A549 (cell line): Measurements from ENCODE around the gene KRTAP22-1. TPM values are rescaled to one million over a fixed set of nuclear protein-coding genes. Genes with fewer than 3 reads are reported as not detected.

ENCODE experiments used
- ATAC-seq, 2 experiments: fragments of 200-7000 bp in 1 of 2; fragments of >200 bp in 1 of 2; cut with Nextera tagmentation in 1 of 2; cut with Tn5 transposase in 1 of 2; 3 replicates each; pipeline versions ENCODE4 v1.8.0 to v1.9.1; 2018 to 2020; ENCODE audit warnings: mild to moderate bottlenecking in 1 of 2, moderate library complexity in 1 of 2
- CTCF ChIA-PET: fragments of 300-600 bp; sonication (Branson Sonifier 250); formaldehyde crosslinking; extraction: SDS; loops from one replicate; lab custom pipeline; 2021; ENCODE audit warnings: antibody characterized with exemption, inconsistent platforms; lab: Yijun Ruan, JAX
- POLR2A ChIA-PET: fragments of 350-600 bp; formaldehyde crosslinking; extraction: SDS; loops from one replicate; lab custom pipeline; 2021; ENCODE audit warnings: antibody characterized with exemption, inconsistent platforms; lab: Yijun Ruan, JAX
- DNase-seq, 2 experiments: peaks; one replicate each; pipeline versions ENCODE4 v3.0.0 to v3.0.0-alpha.2; 2011 to 2016; ENCODE audit warnings: low read depth in 1 of 2, low spot score in 1 of 2
- FAIRE-seq: peaks from 2 replicates; lab custom pipeline; 2011; peaks lifted over from hg19 to GRCh38; lab: Jason Lieb, UNC
- H3K27ac ChIP-seq, 2 experiments: fragments of >200 bp; sonication (Bioruptor Twin); formaldehyde crosslinking; 3 replicates each; pipeline ENCODE4 v1.5.1; 2016 to 2017
- H3K4me1 ChIP-seq: fragments of >200 bp; sonication (Bioruptor Twin); formaldehyde crosslinking; 3 replicates; pipeline ENCODE4 v1.6.1; 2016
- H3K4me2 ChIP-seq: fragments of >200 bp; sonication (Bioruptor Twin); formaldehyde crosslinking; 3 replicates; pipeline ENCODE4 v1.6.1; 2016
- H3K4me3 ChIP-seq: fragments of >200 bp; sonication (Bioruptor Twin); formaldehyde crosslinking; 3 replicates; pipeline ENCODE4 v1.5.1; 2016
- H3K9me3 ChIP-seq: fragments of >200 bp; sonication (Bioruptor Twin); formaldehyde crosslinking; 3 replicates; pipeline ENCODE4 v1.6.1; 2016
- BHLHE40 ChIP-seq: IDR thresholded peaks from 2 replicates; pipeline ENCODE4 v1.6.1; 2012; ENCODE audit warnings: low read depth, low read length, inconsistent platforms
- CBX8 ChIP-seq: fragments of 200-600 bp; sonication (generic); IDR thresholded peaks from 2 replicates; pipeline ENCODE4 v1.6.1; 2016
- CEBPB ChIP-seq, 2 experiments: fragments of >200 bp in 1 of 2; sonication (Bioruptor Twin) in 1 of 2; formaldehyde crosslinking in 1 of 2; IDR thresholded peaks; 2 replicates each; pipeline ENCODE4 v1.6.1; 2012 to 2016
- EHMT2 ChIP-seq: fragments of 200-600 bp; sonication (generic); IDR thresholded peaks from 2 replicates; pipeline ENCODE4 v1.6.1; 2016; ENCODE audit warnings: antibody characterized with exemption, low read depth, mild to moderate bottlenecking, moderate library complexity
- FOSB ChIP-seq: fragments of 250-450 bp; sonication (Bioruptor Pico); IDR thresholded peaks from 2 replicates; pipeline ENCODE4 v1.5.0; 2020; ENCODE audit warnings: mild to moderate bottlenecking, moderate library complexity
- FOSL2 ChIP-seq, 2 experiments: fragments of 450-650 bp in 1 of 2; fragments of >200 bp in 1 of 2; sonication (Bioruptor Twin) in 1 of 2; formaldehyde crosslinking; IDR thresholded peaks; 2 replicates each; pipeline versions ENCODE4 v1.5.0 to v1.6.1; 2016 to 2020; ENCODE audit warnings: mild to moderate bottlenecking in 1 of 2, moderate library complexity in 1 of 2
- FOXS1 ChIP-seq: fragments of 250-450 bp; sonication (Bioruptor Pico); IDR thresholded peaks from 2 replicates; pipeline ENCODE4 v1.5.0; 2020; ENCODE audit warnings: mild to moderate bottlenecking, moderate library complexity
- HES2 ChIP-seq: fragments of >200 bp; sonication (Bioruptor Twin); formaldehyde crosslinking; IDR thresholded peaks from 2 replicates; pipeline ENCODE4 v1.6.1; 2016
- HMGXB4 ChIP-seq: fragments of 250-450 bp; sonication (Bioruptor Pico); IDR thresholded peaks from 2 replicates; pipeline ENCODE4 v1.5.0; 2021; ENCODE audit warnings: mild to moderate bottlenecking, moderate library complexity, borderline replicate concordance
- HOXB5 ChIP-seq: fragments of 250-450 bp; sonication (Bioruptor Pico); IDR thresholded peaks from 2 replicates; pipeline ENCODE4 v1.5.0; 2020; ENCODE audit warnings: mild to moderate bottlenecking, moderate library complexity
- JUN ChIP-seq, 2 experiments: fragments of >200 bp; sonication (Bioruptor Twin); formaldehyde crosslinking; IDR thresholded peaks; 2 replicates in 1 of 2; 3 replicates in 1 of 2; pipeline ENCODE4 v1.6.1; 2016 to 2017
- MAFK ChIP-seq: fragments of 450-650 bp; IDR thresholded peaks from 2 replicates; pipeline ENCODE4 v1.6.1; 2014; ENCODE audit not compliant: partially characterized antibody
- MAZ ChIP-seq: fragments of 150-350 bp; IDR thresholded peaks from 2 replicates; pipeline ENCODE4 v1.6.1; 2014; ENCODE audit warnings: antibody characterized with exemption, low read depth, low read length, borderline replicate concordance
- MYC ChIP-seq: IDR thresholded peaks from 2 replicates; pipeline ENCODE4 v1.6.1; 2012; ENCODE audit warnings: mild to moderate bottlenecking, inconsistent platforms, low read length, improper control_type of control experiment, borderline replicate concordance
- NPAS2 ChIP-seq: fragments of 250-450 bp; sonication (Bioruptor Pico); IDR thresholded peaks from 2 replicates; pipeline ENCODE4 v1.8.0; 2022; ENCODE audit warnings: mild to moderate bottlenecking, moderate library complexity, borderline replicate concordance
- NR3C1 ChIP-seq: fragments of >200 bp; sonication (Bioruptor Twin); formaldehyde crosslinking; IDR thresholded peaks from 3 replicates; pipeline ENCODE4 v1.6.1; 2017
- PBX3 ChIP-seq: IDR thresholded peaks from 2 replicates; pipeline ENCODE4 v1.6.1; 2012
- PHF8 ChIP-seq: fragments of 200-600 bp; sonication (generic); IDR thresholded peaks from 2 replicates; pipeline ENCODE4 v1.6.1; 2016; ENCODE audit warnings: low read depth, mild to moderate bottlenecking, antibody characterized with exemption, moderate library complexity, borderline replicate concordance
- RCOR1 ChIP-seq: fragments of 150-350 bp; IDR thresholded peaks from 2 replicates; pipeline ENCODE4 v1.6.1; 2014; ENCODE audit warnings: antibody characterized with exemption, low read length, low read depth
- REST ChIP-seq: fragments of 200-600 bp; sonication (generic); IDR thresholded peaks from 2 replicates; pipeline ENCODE4 v1.6.1; 2016; ENCODE audit warnings: antibody characterized with exemption, mild to moderate bottlenecking, moderate library complexity
- TP53 ChIP-seq: fragments of 250-450 bp; sonication (Bioruptor Pico); IDR thresholded peaks from 2 replicates; pipeline ENCODE4 v1.5.0; 2021; ENCODE audit warnings: mild to moderate bottlenecking, moderate library complexity
- USF2 ChIP-seq: fragments of 450-650 bp; IDR thresholded peaks from 2 replicates; pipeline ENCODE4 v1.6.1; 2014; ENCODE audit warnings: antibody characterized with exemption
- ZC3H11A ChIP-seq: fragments of 450-650 bp; IDR thresholded peaks from 2 replicates; pipeline ENCODE4 v1.6.1; 2014; ENCODE audit warnings: antibody characterized with exemption, mild to moderate bottlenecking
- ZNF302 ChIP-seq: fragments of 250-450 bp; sonication (Bioruptor Pico); IDR thresholded peaks from 2 replicates; pipeline ENCODE4 v1.9.0; 2021; ENCODE audit warnings: inconsistent platforms, mild to moderate bottlenecking, moderate library complexity
- ZSCAN20 ChIP-seq: fragments of 250-450 bp; sonication (Bioruptor Pico); IDR thresholded peaks from 2 replicates; pipeline ENCODE4 v1.8.0; 2022; ENCODE audit warnings: mild to moderate bottlenecking, moderate library complexity
- WGBS: methylation state at CpG from one replicate; pipeline ENCODE4 v1.1.6; 2017; ENCODE audit errors: missing lambda C conversion rate; 5-methylcytosine and 5-hydroxymethylcytosine counted together
- polyA plus RNA-seq, 4 experiments: library from polyadenylated mRNA; depleted of rRNA in 3 of 4; stranded (reverse); fragments of >200 nt; fragmentation: RNase III in 1 of 4; extraction: RNeasy Plus Mini Kit Qiagen cat#74134 plus additional on column Dnase treatment in 1 of 4; gene quantifications; 2 replicates in 3 of 4; 3 replicates in 1 of 4; pipeline ENCODE4 v1.2.3, GENCODE V29; 2011 to 2017

The KRTAP22-1 gene
- polyA plus RNA-seq, 2 of the 4 experiments (the other 2 are of a cell fraction) = not detected

GRCh38 chr21:30623362-30623761 lies 22.5 kb downstream of the KRTAP22-1 start:
- no peak for DNase-seq
- no peak for FAIRE-seq
- 0% methylated on average over 3 of the region's 3 CpGs for WGBS
- Histone ChIP-seq H3K4me2 (no peak overlapping the region), H3K4me1 (no peaks in the 10 kb centered on the region), H3K9me3 (no peaks in the 10 kb centered on the region), H3K27ac (no peak overlapping the region), H3K4me3 (no peak overlapping the region)
- no peak for ATAC-seq
- ChIA-PET CTCF (no interaction called here), POLR2A (no interaction called here)
- TF ChIP-seq NR3C1 (no peak), HES2 (no peak), ZSCAN20 (CRISPR knock-in tag) (no peak), FOSB (CRISPR knock-in tag) (no peak), CBX8 (no peak), NPAS2 (CRISPR knock-in tag) (no peak), PBX3 (no peak), EHMT2 (no peak), MYC (no peak), MAFK (no peak), PHF8 (no peak)

- FAIRE-seq = no peak
Observed at GRCh38 chr21:30625449-30626165, 24.7 kb downstream of the KRTAP22-1 start.

GRCh38 chr21:30628109-30628508 lies 27.2 kb downstream of the KRTAP22-1 start:
- H3K4me1 ChIP-seq = no peaks in the 10 kb centered on the region
- DNase-seq = no peak
- H3K4me3 ChIP-seq = no peak overlapping the region
- H3K27ac ChIP-seq = no peak overlapping the region
- 3% methylated on average over 4 of the region's 4 CpGs for WGBS
- ChIA-PET CTCF (no interaction called here), POLR2A (no interaction called here)
- no peaks in the 10 kb centered on the region for H3K9me3 ChIP-seq
- H3K4me2 ChIP-seq = no peak overlapping the region
- no peak for ATAC-seq
- FAIRE-seq = no peak
- TF ChIP-seq ZNF302 (CRISPR knock-in tag) = no peak
- TF ChIP-seq FOSL2 (IDR thresholded peaks at IDR 0.05) = no peak
- no peak for TF ChIP-seq FOSL2 (CRISPR knock-in tag; IDR thresholded peaks at IDR 0.05)
- no peak for TF ChIP-seq FOXS1 (CRISPR knock-in tag)
- no peak for TF ChIP-seq NR3C1
- TF ChIP-seq TP53 (CRISPR knock-in tag) = no peak
- no peak for TF ChIP-seq MAZ
- TF ChIP-seq RCOR1 = no peak
- no peak for TF ChIP-seq EHMT2
- no peak for TF ChIP-seq USF2
- TF ChIP-seq CEBPB (IDR thresholded peaks at IDR 0.05) = no peak
- no peak for TF ChIP-seq REST
- TF ChIP-seq BHLHE40 = no peak

More at GRCh38 chr21:30625449-30626165, 24.7 kb downstream of the KRTAP22-1 start:
- 0% methylated on average over 2 of the region's 4 CpGs for WGBS
- POLR2A ChIA-PET = no interaction called here
- Histone ChIP-seq H3K9me3 (no peaks in the 10 kb centered on the region), H3K4me1 (no peaks in the 10 kb centered on the region), H3K27ac (no peak overlapping the region), H3K4me3 (no peak overlapping the region), H3K4me2 (no peak overlapping the region)
- no peak for ATAC-seq
- no peak for DNase-seq
- no peak for TF ChIP-seq HMGXB4 (CRISPR knock-in tag)
- TF ChIP-seq BHLHE40 = no peak
- TF ChIP-seq TP53 (CRISPR knock-in tag) = no peak
- no peak for TF ChIP-seq ZNF302 (CRISPR knock-in tag)
- no peak for TF ChIP-seq EHMT2
- no peak for TF ChIP-seq JUN (IDR thresholded peaks at IDR 0.05)
- TF ChIP-seq ZC3H11A = no peak
- no peak for TF ChIP-seq HOXB5 (CRISPR knock-in tag)
- TF ChIP-seq FOXS1 (CRISPR knock-in tag) = no peak
- CTCF ChIA-PET = no interaction called here
